HG02798 (cell line): ENCODE data around the gene PSMB11.

ENCODE experiments used
- ATAC-seq: cut with Tn5 transposase; IDR thresholded peaks from one replicate; pipeline ENCODE4 v1.9.1; 2021; ENCODE audit warnings: mild to moderate bottlenecking; ENCODE audit not compliant: unreplicated experiment, poor library complexity

Gene PSMB11

DNA sequence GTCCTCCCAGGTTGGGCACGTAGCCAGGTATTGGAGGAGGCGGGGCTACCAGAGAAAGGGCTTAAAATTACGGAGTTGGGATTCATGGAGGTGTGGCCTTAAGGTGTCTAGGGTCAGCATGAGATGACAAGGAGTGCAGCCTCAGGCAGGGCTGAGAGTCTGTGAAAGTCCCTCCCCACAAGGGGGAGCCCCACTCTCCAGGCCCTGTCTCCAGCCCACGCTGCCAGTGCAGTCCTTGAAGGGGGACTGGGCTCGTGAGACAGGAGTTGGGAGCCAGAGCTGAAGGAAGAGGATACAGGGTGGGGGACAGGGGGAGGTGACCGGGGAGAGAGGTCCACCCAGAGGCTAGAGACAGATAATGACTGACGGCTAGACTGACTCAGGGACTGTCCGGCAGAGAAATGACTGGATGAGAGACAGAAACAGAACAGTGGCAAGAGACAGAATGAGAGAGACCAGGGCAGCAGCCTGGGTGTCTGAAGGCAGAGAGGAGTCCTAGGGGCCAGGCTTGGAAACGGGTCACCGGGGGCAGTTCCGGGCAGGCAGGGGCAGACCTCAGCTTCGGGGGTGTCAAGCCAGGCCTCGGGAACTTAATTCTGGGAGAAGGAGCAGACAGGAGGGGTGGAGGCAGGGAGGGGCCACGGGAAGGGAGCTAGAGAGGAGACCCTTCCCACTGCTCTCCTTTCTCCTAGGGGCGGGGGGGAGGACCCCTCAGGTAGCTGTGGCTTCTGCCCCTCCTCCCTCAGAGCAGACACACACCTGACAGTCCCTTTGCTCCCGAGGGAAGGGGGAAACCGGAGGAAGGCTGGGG, 14.3 kb downstream of the PSMB11 start:
- ATAC-seq = peak; percentile 63

DNA sequence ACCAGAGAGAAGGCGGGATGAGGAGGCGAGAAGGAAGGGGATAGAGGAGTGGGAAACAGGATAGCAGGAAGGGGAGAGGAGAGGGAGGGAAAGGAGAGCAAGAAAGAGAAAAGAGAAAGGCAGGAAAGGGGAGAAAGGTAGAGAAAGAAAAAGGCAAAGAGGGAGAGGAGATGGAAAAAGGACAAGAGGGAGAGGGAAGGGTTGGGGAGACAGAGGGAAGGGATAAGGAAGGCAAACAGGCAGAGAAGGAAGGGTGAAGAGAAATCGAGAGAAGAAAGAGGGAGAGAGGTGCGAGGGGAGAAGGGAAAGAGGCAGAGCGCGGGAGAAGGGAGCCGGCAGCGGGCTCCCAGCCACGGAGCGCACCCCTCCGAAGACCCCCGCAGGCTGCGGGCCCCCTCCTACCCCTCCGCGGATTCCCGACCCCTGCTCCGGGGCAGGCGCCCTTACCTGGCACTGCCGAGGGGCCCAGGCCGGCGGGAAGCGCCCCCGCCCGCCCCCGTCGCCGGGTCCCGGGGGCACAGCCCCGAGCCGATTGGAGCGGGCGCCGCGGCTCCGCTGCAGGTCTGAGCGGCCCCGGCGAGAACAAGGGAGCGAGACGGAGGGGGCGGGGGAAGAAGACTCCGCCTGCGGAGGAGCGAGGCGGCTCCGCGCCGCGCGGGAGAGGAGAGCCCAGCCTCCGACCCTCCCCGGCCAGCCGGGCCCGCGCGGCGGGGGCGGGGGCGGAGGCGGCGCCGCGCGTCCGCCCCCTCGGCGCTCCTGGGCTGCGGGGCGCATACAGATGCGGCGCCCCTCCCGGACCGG, 15.1 kb downstream of the PSMB11 start, which contains the start of gene CDH24:
Gene CDH24, minus strand, starts transcription at position 565 of the 801 bp plus-strand sequence. CDS start 1,787 bp downstream, outside the sequence.
- ATAC-seq = peak; percentile 56

DNA sequence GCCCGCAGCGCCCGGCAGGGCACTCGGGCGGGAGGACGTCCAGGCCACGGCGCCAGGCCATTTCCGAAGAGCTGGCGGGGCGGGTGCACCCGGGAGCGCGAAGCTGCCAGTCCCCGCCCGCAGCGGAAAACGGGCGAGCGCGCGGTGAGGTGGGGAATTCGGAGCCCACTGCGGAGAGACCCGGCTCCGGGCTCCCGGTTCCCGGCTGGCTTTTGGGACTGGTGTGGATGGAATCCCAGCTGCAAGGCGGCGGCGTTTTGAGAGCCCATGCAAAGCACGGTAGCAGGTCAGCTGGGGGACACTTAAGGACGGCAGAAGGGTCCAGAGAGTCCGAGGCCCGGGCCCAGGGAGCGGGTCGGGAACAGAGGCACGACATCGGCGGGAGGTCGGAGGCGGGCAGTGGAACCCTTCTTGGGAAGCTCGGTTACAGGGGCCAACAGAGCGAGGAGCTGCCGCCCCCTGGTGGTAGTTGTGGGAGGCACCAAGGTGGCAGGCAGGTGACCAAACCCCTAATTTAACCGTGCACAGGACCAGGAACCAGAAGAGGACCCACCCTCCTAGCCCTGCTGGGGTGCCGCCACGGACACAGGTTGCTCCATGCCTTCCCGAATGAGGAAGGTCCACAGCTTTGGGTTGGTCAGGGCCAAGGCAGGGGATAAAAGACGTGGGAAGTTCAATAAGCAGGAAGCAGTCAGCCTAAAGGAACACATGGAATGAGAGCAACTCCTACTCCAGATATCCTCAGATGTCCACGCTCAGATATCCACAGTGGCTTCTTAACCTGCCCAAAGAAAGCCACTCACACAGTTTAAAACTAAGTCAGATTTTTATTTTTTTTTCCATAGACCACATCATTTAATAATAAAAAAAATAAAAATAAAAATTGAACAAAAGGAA, 16.0 kb downstream of the PSMB11 start:
- ATAC-seq = peak; percentile 63

GRCh38 chr14:23058654-23059504, 16.9 kb downstream of the PSMB11 start:
- ATAC-seq = no peak

GRCh38 chr14:23060536-23061260, 18.7 kb downstream of the PSMB11 start:
- no peak for ATAC-seq

GRCh38 chr14:23062002-23062401, 20.0 kb downstream of the PSMB11 start:
- ATAC-seq = no peak

DNA sequence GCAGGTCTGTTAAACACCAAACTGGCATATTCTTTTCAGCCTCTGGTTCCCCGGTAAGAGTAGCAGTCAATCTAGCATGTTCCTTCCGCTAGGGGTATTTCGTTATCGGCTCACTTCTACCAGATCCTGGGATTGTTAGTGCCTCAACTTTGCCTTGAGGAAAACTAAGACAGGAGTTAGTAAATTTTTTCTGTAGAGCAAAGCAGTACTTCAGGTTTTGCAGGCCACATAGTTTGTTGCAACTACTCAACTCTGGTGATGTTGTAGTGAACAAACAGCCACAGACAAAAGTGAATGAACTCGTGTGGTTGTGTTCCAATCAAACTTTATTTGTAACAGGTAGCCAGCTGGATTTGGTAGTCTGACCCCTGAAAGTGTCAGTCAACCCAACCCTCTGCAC, 21.6 kb downstream of the PSMB11 start:
- no peak for ATAC-seq

- no peak for ATAC-seq
Measured at GRCh38 chr14:23066368-23066767, 24.4 kb downstream of the PSMB11 start.

DNA sequence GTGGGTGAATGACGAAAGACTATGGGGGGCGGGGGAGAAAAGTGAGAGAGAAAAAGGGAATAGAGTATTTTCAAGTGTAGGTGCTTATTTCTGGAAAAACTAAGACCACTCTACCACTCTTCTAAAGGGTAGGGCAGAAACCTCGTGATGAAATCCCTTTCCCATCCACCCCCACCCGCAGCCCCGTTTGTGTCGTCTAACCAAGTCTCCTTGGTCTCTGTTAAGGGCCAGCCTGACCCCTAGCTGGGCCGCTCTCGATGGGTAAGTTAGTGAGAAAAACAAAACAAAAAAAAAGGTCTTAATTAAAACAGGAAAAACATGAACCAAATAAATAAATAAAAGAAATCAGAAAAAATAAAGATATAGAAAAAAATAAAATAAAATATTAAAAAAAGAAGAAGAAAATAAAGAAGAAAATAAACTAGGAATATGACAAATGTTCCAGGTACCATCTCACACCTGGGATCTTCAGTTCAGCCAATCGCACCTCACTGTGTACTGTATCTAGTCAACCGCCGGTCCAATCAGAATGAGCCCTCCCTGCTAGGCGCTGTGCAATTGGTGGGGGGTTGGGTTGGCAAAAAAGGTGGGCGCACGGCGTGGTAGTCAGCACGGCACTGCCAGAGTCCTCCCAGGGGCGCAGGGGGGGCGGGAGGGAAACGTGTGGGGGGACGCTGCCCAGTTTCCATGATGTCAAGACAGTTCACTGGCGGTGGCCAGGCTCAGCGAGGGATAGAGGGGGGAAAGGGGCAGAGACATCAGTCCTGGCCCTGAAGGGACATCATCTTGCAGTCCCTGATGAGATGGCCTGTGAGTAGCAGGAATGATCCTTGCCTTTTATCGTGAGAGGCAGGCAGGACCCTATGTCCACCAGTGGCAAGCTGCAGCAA, 25.1 kb downstream of the PSMB11 start:
- ATAC-seq = no peak

DNA sequence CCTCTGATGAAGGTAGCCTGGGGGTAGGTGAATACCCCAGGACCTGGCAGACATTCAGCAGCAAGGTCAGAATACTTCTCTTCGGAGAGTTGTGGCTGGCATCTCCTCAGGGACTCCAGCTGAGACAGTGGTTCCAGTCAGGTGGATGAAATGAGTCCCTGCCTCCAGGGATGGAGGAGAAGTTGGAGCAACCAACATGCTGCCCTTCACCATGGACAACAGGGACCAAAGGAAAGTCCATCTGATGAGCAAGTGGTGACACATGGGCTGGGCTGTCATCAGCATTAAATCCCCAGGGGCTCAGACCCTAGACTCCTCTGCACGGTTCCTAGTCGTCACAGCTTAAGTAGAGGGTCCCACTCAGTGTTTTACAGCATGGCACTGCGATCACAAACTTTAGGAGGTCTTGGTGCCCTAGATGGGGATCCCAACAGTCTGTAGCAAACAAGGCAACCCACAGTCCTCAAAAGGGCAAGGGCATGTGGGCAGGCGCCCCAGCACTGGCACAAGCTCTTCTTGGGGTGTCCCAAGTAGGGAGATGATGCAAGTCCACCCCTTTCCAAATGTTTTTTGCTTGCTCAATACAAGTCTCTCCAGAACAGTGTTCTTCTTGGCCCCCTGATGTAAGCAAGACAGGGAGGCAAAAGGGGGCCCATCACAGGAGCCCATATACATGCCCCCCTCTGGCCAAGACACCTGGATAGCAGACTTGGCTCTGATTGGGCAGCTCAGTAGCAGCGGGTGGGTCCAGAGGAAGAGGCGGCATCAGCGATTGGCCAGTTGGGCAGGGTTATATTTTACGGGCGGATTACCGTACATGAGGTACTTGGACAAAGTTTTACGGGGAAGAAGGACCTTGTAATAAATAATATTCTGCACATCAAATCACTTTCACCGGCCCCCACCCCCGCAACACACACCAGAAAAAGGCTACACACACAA, 26.1 kb downstream of the PSMB11 start:
- no peak for ATAC-seq

- ATAC-seq = peak; percentile 80
Measured at GRCh38 chr14:23068789-23069412, 26.9 kb downstream of the PSMB11 start.

DNA sequence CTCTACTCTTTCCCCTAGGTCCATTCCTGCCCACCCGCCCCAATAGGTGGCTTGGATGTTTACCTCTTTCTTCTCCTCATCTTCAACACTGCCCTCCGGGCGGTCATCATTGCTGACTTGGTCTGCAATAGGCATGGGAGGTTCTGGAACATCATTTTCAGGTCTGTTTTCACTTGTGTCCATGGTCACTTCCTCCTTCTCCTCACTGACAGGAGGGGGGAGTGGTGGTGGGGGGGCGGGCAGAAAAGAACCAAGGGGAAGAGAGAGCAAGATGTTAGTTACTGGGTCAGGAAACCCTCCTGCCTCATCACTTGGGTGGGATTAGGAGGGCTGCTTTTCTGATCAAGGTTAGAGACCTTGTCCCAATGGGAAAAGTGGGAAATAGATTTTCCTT, 27.4 kb downstream of the PSMB11 start:
- ATAC-seq = no peak

GRCh38 chr14:23070262-23071129, 28.5 kb downstream of the PSMB11 start:
- no peak for ATAC-seq

- peak; percentile 90 for ATAC-seq
Measured at GRCh38 chr14:23071244-23071920, 29.4 kb downstream of the PSMB11 start.
